ENCODE data around the gene EMP2. TPM values are rescaled to one million over a fixed set of nuclear protein-coding genes. Genes with fewer than 3 reads are reported as not detected.

The EMP2 gene
- total and polyA plus RNA-seq, 7 donors = 8.0 to 25.4 (median 12.8) TPM

DNA sequence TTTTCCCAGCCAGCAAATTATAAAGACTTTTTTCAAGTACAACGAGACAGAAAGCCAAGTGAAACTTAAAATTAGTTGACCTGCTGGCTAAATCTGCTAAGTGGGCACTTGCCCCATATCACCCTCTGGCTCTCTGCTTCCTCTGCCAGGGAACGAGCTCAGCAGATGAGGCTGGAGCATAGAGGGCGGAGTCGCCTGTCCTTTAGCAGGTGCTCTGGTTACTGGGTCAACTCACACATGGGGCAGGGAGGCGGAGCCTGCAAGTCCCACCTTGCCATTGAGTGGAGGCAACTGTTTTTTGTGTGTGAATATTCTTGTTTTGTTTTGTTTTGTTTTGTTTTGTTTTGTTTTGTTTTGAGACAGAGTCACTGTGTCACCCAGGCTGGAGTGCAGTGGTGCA lies 62.5 kb downstream of the EMP2 start:
- intact Hi-C loops (cut with DNase I) = no loop called here
- Histone ChIP-seq H3K9me3 (no peaks in the 10 kb centered on the region), H3K4me3 (no peak overlapping the region), H3K27ac (no peak overlapping the region), H3K4me1 (peaks cover 18% of the 10 kb centered on the region), H3K27me3 (ENCODE audit: insufficient read depth in 3 of 3, low read length in 2 of 3) (no peaks in the 10 kb centered on the region), H3K36me3 (ENCODE audit: insufficient read depth in 1 of 2, low read depth in 1 of 2) (no peaks in the 10 kb centered on the region)
- DNase-seq = no peak
- TF ChIP-seq, protein P1, sequence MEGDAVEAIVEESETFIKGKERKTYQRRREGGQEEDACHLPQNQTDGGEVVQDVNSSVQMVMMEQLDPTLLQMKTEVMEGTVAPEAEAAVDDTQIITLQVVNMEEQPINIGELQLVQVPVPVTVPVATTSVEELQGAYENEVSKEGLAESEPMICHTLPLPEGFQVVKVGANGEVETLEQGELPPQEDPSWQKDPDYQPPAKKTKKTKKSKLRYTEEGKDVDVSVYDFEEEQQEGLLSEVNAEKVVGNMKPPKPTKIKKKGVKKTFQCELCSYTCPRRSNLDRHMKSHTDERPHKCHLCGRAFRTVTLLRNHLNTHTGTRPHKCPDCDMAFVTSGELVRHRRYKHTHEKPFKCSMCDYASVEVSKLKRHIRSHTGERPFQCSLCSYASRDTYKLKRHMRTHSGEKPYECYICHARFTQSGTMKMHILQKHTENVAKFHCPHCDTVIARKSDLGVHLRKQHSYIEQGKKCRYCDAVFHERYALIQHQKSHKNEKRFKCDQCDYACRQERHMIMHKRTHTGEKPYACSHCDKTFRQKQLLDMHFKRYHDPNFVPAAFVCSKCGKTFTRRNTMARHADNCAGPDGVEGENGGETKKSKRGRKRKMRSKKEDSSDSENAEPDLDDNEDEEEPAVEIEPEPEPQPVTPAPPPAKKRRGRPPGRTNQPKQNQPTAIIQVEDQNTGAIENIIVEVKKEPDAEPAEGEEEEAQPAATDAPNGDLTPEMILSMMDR (IDR thresholded peaks at IDR 0.05) = no peak
- ATAC-seq = no peak
- 51 to 56% (median 54%) methylated on average over 5 of the region's 5 CpGs for WGBS, 3 donors

DNA sequence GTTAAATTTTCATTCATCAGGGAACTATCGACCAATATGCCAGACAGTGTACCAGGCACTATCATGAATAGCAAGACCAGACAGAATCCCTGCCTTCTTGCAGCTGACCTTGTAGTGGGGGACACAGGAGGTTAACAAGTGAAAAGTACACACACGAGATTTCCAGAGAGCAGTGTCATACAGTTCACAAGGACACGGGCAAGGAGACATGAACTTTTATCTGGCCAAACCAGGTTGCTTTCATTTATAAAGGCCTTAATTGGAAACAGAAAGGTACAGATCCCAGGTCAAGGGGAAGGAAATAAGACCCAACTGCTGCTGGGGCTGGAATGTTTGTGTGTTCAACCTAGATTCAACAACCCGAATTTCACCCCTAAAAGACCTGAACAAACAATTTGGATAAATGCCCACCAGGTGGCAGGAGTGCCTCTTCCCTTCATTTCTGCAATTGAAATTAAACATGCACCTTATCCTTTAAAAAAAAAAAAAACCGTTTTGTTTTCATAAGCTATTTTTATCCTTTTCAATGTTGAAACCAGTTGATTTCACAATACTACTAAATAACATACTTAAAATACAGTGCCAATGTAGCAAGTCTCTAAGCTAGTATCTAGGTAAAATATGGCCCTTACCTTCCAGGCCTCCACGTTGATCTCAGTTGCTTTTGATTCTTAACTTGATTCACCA lies 65.9 kb downstream of the EMP2 start:
- TF ChIP-seq, protein P1 (IDR thresholded peaks at IDR 0.05) = peak; percentile 66
- H3K4me3 ChIP-seq = no peak overlapping the region
- no peaks in the 10 kb centered on the region for H3K27me3 ChIP-seq (ENCODE audit: insufficient read depth in 3 of 3, low read length in 2 of 3)
- H3K9me3 ChIP-seq = no peaks in the 10 kb centered on the region
- ATAC-seq (peak; percentile 63 to 90 (median 68)), DNase-seq (no peak)
- H3K36me3 ChIP-seq (ENCODE audit: insufficient read depth in 1 of 2, low read depth in 1 of 2) = no peaks in the 10 kb centered on the region
- intact Hi-C loops (cut with DNase I) = loop anchor here (2.0 to 5.0 kb wide), 3 partner anchors 222 to 1852 kb away; no protein-coding TSS in a partner anchor
- peaks cover 18% of the 10 kb centered on the region for H3K4me1 ChIP-seq
- H3K27ac ChIP-seq = peak overlapping the region; percentile 72
- WGBS, 3 donors = 22 to 31% (median 24%) methylated on average over 6 of the region's 6 CpGs

DNA sequence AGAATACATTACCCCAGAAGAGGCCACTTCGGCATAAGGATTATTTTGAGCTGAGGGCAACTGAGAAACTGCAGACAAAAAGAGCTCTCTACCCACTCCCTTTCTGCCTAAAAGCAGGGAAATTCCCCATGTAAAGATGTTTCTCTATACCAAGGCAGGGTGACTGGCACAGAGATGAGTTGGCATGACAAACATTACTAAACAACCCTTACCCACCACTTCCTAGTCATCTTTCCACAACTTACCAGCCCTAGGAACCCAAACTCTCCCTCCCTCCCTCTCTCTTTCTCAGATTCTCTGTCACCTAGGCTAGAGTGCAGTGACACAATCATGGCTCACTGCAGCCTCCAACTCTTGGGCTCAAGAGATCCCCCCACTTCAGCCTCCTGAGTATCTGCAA lies 68.6 kb downstream of the EMP2 start:
- WGBS, 3 donors = 85 to 94% (median 91%) methylated on average over 1 of the region's 1 CpG

DNA sequence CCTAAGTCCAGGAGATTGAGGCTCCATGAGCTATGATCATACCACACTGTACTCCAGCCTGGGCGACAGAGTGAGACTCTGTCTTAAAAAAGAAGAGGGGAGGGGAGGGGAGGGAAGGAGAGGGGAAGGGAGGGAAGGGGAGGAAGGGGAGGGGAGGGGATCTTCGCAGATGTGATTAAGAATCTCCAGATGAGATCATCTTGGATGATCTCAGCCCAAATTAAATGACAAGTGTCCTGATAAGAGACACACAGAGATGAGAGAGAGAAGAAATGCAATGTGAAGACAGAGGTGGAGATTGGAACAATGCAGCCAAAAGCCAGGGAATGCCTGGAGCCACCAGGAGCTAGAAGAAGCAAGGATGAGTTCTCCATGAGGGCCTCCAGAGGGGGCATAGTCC lies 70.1 kb downstream of the EMP2 start:
- Histone ChIP-seq H3K9me3 (no peaks in the 10 kb centered on the region), H3K27me3 (ENCODE audit: insufficient read depth in 3 of 3, low read length in 2 of 3) (no peaks in the 10 kb centered on the region), H3K4me3 (no peak overlapping the region), H3K4me1 (peaks cover 17% of the 10 kb centered on the region), H3K27ac (no peak overlapping the region), H3K36me3 (ENCODE audit: insufficient read depth in 1 of 2, low read depth in 1 of 2) (no peaks in the 10 kb centered on the region)
- TF ChIP-seq, protein P1 (IDR thresholded peaks at IDR 0.05) = no peak
- WGBS, 3 donors = 58 to 64% (median 64%) methylated on average over 2 of the region's 2 CpGs
- ATAC-seq = no peak
- no peak for DNase-seq
- intact Hi-C loops (cut with DNase I) = loop anchor here (5.0 kb wide), 2 partner anchors 407 to 1848 kb away; no protein-coding TSS in a partner anchor

More for the DNA sequence above, 68.6 kb downstream of the EMP2 start:
- TF ChIP-seq, protein P1 (IDR thresholded peaks at IDR 0.05) = no peak
- Histone ChIP-seq H3K9me3 (no peaks in the 10 kb centered on the region), H3K4me3 (no peak overlapping the region), H3K4me1 (peaks cover 18% of the 10 kb centered on the region), H3K27ac (no peak overlapping the region), H3K27me3 (ENCODE audit: insufficient read depth in 3 of 3, low read length in 2 of 3) (no peaks in the 10 kb centered on the region), H3K36me3 (ENCODE audit: insufficient read depth in 1 of 2, low read depth in 1 of 2) (no peaks in the 10 kb centered on the region)
- DNase-seq (no peak), ATAC-seq (no peak)
- intact Hi-C loops (cut with DNase I) = loop anchor here (5.0 kb wide), 2 partner anchors 405 to 1850 kb away; no protein-coding TSS in a partner anchor
